Choroid plexus epithelial cell (primary cell): ENCODE data around the gene GANC.
"Not testable (repeated sequence)": the region's sequence is repeated elsewhere in the genome, so short reads cannot be mapped to it uniquely, and the experiment has no call there.

Experiments used
- DNase-seq: peaks from one replicate; pipeline ENCODE4 v3.0.0-alpha.2; 2010; ENCODE audit warnings: low read depth
- H3K4me3 ChIP-seq: 2 replicates; pipeline ENCODE4 v1.5.1; 2011; ENCODE audit warnings: low read depth, mild to moderate bottlenecking, control low read depth, low read length, moderate library complexity
- CTCF ChIP-seq: conservative IDR thresholded peaks from 2 replicates; pipeline ENCODE4 v1.5.1; 2011; ENCODE audit warnings: low read depth, mild to moderate bottlenecking, control low read depth, inconsistent platforms, low read length, moderate library complexity

GANC gene

DNA sequence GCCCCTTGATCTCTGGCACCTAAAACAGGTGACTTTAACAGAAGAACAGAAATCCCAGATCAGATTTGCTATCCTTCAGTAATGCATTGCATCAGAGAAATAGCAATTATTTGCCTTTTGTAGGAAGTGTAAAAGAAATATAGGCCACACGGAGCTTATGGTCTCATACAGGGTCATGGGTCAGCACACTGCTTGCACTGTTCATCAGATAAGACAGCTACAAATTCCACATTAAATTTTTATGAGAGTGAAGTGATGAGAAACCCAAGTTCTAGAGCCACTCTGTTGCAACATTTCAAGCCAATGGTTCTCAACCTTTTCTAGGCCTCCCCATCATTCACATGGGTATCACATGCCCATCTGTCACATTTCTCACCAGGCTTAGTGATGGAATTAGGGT, 33.7 kb downstream of the GANC start:
- no peak for DNase-seq
- H3K4me3 ChIP-seq: no peak overlapping the region
- no peak for TF ChIP-seq CTCF

DNA sequence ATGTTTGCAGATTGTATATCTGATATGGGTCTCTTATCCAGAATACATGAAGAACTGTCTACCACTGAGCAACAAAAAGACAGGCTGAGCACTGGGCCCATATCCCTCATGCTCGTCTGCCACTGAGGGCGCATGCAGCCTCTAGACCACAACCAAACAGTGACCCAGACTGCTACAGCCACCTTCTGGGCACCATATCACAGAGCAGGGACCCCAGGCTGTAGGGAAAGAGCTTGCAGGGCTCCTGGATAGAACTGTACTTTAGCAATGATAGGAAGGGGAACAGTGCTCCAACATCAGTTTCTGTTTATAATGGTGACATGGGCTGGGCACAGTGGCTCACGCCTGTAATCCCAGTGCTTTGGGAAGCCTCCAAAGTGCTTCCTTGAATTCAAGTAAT, 40.5 kb downstream of the GANC start:
- DNase-seq: no peak
- H3K4me3 ChIP-seq: no peak overlapping the region
- TF ChIP-seq CTCF: no peak

DNA sequence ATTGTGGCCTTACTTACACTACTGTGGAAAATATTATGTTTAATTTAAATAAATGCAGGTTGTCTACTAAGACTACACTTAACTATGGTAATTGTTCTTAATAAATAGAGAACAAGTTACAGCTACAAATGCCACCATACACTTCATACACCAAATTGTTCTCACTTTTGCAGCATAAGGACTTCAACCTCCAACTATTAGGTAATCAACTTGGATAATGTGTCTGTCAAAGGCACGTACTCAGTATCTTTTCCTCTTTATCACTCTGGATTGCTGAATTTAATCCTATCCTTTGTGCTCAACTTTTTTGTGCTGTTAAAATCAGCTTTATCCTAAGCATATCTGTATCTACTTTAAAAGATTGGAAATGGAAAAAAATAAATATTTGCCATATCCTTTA, 41.8 kb downstream of the GANC start:
- no peak overlapping the region for H3K4me3 ChIP-seq
- TF ChIP-seq CTCF: no peak

DNA sequence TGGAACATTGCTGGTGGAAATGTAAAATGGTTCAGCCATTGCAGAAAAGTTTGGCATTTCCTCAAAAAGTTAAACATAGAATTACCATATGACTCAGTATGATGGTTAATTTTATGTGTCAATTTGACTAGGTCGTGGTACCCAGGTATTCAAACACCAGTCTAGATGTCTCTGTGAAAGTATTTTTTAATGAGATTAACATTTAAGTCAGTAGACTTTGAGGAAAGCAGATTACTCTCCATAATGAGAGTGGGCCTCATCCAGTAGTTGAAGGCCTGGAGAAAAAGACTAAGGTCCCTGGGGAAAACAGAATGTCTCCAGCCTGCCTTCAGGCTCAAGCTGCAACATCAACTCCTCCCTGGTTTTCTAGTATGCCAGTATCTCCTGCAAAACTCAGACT, 42.5 kb downstream of the GANC start:
- DNase-seq: no peak
- H3K4me3 ChIP-seq: no peak overlapping the region
- TF ChIP-seq CTCF: no peak

More for the DNA sequence above, 41.8 kb downstream of the GANC start:
- no peak for DNase-seq

- DNase-seq, H3K4me3 ChIP-seq: not testable (repeated sequence)
Measured at GRCh38 chr15:42316282-42316805, 43.3 kb downstream of the GANC start.

GRCh38 chr15:42319206-42319605, 46.2 kb downstream of the GANC start:
- no peak for DNase-seq
- H3K4me3 ChIP-seq: no peak overlapping the region
- TF ChIP-seq CTCF: no peak

- DNase-seq: peak; percentile 62
- no peak for TF ChIP-seq CTCF
- no peak overlapping the region for H3K4me3 ChIP-seq
Measured at GRCh38 chr15:42324308-42324707, 51.3 kb downstream of the GANC start.

GRCh38 chr15:42329161-42329560, 56.2 kb downstream of the GANC start:
- TF ChIP-seq CTCF: no peak
- no peak for DNase-seq
- H3K4me3 ChIP-seq: no peak overlapping the region
